ENCODE measurements around the gene TMEM141. TPM values are rescaled to one million over a fixed set of nuclear protein-coding genes. Genes with fewer than 3 reads are reported as not detected.
A peak's percentile ranks its signal among the peaks of the same experiment; 100 is the strongest.

The TMEM141 gene
- total and polyA plus RNA-seq, 11 donors = 45.6 to 122 (median 66.9) TPM

DNA sequence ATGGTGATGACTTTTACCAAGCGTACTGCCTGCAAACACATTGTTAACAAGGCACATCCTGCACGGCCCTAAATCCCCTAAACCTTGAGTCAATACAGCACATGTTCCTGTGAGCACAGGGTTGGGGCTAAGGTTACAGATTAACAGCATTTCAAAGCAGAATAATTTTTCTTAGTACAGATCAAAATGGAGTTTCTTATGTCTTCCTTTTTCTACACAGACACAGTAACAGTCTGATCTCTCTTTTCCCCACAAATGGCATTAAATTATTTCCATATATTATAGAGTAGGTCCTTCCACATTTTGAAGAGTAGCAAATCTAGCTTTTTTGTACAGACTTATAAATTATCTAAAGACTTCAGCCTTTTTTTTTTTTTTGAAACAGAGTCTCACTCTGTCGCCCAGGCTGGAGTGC is 1.6 kb upstream of the TMEM141 start:
- intact Hi-C loops (cut with DNase I) = loop anchor here in 4 of 10 donors (2.0 to 10.0 kb wide), 6 partner anchors 245 to 445 kb away; partner anchors contain the start of genes CYSRT1 (in 2 of the 4), RNF224 (in 2 of the 4), RNF208 (in 1 of the 4) and SLC34A3 (in 1 of the 4)
- WGBS, 4 donors = 78 to 86% (median 82%) methylated on average over 3 of the region's 3 CpGs
- no peak for DNase-seq
- TF ChIP-seq, protein P1, sequence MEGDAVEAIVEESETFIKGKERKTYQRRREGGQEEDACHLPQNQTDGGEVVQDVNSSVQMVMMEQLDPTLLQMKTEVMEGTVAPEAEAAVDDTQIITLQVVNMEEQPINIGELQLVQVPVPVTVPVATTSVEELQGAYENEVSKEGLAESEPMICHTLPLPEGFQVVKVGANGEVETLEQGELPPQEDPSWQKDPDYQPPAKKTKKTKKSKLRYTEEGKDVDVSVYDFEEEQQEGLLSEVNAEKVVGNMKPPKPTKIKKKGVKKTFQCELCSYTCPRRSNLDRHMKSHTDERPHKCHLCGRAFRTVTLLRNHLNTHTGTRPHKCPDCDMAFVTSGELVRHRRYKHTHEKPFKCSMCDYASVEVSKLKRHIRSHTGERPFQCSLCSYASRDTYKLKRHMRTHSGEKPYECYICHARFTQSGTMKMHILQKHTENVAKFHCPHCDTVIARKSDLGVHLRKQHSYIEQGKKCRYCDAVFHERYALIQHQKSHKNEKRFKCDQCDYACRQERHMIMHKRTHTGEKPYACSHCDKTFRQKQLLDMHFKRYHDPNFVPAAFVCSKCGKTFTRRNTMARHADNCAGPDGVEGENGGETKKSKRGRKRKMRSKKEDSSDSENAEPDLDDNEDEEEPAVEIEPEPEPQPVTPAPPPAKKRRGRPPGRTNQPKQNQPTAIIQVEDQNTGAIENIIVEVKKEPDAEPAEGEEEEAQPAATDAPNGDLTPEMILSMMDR (IDR thresholded peaks at IDR 0.05) = no peak
- peaks cover 6 to 44% (median 24%) of the 10 kb centered on the region in 12 donors for H3K4me1 ChIP-seq
- ATAC-seq = no peak
- peak overlapping the region in 3 of 12 donors; percentile 58 to 99 (median 98) for H3K27ac ChIP-seq
- H3K9me3 ChIP-seq = no peaks in the 10 kb centered on the region
- H3K36me3 ChIP-seq = peaks cover 0 to 14% (median 0%) of the 10 kb centered on the region in 9 donors
- H3K4me3 ChIP-seq = no peak overlapping the region
- H3K27me3 ChIP-seq = no peaks in the 10 kb centered on the region

DNA sequence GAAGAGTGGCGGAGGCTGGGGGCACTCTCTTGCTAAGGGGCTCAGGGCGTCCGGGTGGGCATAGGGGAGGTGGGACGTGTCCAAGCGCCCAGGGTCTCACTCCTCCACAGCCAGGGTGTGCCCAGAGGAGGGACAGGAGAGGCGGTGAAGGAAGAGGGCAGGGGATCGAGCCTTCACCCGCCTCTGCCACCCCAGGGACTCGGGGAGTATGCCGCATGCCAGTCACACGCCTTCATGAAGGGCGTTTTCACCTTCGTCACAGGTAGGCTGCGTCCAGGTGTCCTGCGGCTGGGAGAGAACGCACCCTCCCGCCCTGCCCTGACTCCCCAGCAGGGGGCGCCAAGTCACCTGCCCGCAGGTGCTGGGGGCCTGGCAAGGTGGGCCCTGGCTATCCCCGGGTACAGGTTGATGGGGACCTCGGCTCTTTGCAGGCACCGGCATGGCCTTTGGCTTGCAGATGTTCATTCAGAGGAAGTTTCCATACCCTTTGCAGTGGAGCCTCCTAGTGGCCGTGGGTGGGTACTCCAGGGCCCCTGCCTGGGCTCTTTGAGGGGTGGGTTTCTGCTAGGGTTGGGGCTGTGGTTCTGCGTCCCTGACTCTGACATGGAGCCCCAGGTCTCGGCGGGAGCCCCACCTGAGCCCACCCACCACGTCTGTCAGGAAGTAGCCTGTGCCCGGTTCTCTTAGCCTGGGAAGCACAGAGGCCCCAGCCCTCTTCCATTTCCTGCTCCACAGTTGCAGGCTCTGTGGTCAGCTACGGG is 552 bp downstream of the TMEM141 start:
- 1 to 5% (median 4%) methylated on average over 21 to 29 of the region's 29 CpGs for WGBS, 4 donors
- intact Hi-C loops (cut with DNase I) = loop anchor here in 7 of 10 donors (1.0 to 10.0 kb wide), 8 partner anchors 53 to 309 kb away; partner anchors contain the start of genes PHPT1 (in 6 of the 7), FBXW5 (in 5 of the 7), AJM1 (in 2 of the 7) and C8G (in 2 of the 7)

DNA sequence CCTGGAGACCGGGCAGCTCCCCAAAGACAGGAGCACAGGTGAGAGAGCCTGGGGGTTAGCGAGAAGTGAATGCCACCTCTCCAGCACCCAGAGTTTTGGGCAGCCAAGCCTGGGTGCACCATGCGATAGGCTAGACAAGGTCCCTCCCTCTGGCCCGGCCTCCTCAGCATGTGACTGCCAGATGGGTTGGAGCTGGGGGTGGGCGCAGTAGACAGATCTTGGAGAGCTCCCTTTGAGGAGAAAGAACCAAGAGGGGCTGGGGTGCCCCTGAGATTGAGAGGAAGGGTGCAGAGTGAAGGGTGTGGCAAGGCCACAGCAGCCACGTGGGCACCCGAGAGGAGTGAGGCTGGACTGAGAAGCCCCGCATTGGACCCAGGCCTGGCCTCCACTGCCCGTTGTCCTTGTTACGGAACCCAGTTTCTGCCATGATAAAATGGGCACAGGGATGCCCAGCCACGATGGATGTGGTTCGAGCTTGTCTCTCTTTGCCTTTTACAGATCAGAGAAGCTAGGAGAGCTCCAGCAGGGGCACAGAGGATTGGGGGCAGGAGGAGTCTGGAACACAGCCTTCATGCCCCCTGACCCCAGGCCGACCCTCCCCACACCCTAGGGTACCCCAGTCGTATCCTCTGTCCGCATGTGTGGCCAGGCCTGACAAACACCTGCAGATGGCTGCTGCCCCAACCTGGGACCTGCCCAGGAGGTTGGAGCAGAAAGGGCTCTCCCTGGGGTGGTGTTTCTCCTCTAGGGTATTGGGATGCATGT is 1.4 kb downstream of the TMEM141 start:
- DNase-seq (peak in 2 of 5 donors; percentile 34 to 59), ATAC-seq (no peak)
- intact Hi-C loops (cut with DNase I) = loop anchor here in 7 of 10 donors (5.0 to 10.0 kb wide), 5 partner anchors 52 to 190 kb away; partner anchors contain the start of genes PHPT1 (in 6 of the 7), FBXW5 (in 3 of the 7), AJM1 (in 2 of the 7) and C8G (in 1 of the 7)
- Histone ChIP-seq H3K27ac (peak overlapping the region in 8 of 12 donors; percentile 92 to 99 (median 96)), H3K4me1 (peaks cover 10 to 71% (median 34%) of the 10 kb centered on the region in 12 donors), H3K9me3 (no peaks in the 10 kb centered on the region), H3K27me3 (peaks cover 0 to 6% (median 0%) of the 10 kb centered on the region in 9 donors), H3K36me3 (peaks cover 0 to 14% (median 0%) of the 10 kb centered on the region in 9 donors), H3K4me3 (peak overlapping the region in 8 of 12 donors; percentile 68 to 94 (median 81))
- TF ChIP-seq, protein P1 (IDR thresholded peaks at IDR 0.05) = no peak
- TF ChIP-seq POLR2A (IDR thresholded peaks at IDR 0.05) = no peak
- WGBS, 4 donors = 73 to 79% (median 76%) methylated on average over 14 to 15 of the region's 15 CpGs

More for the DNA sequence above, 552 bp downstream of the TMEM141 start:
- Histone ChIP-seq H3K4me1 (peaks cover 9 to 64% (median 32%) of the 10 kb centered on the region in 12 donors), H3K27ac (peak overlapping the region; percentile 92 to 99 (median 96)), H3K36me3 (peaks cover 0 to 14% (median 0%) of the 10 kb centered on the region in 9 donors), H3K4me3 (peak overlapping the region; percentile 68 to 94 (median 82)), H3K27me3 (peaks cover 0 to 3% (median 0%) of the 10 kb centered on the region in 9 donors), H3K9me3 (no peaks in the 10 kb centered on the region)
- DNase-seq (peak; percentile 54 to 82 (median 54)), ATAC-seq (peak in 3 of 4 donors; percentile 0)
- no peak for TF ChIP-seq POLR2A (IDR thresholded peaks at IDR 0.05)
- TF ChIP-seq, protein P1 (IDR thresholded peaks at IDR 0.05) = peak; percentile 77 to 92 (median 88)

Data from heart left ventricle (tissue), 16 donors.